GM12878 (cell line): ENCODE data around the gene RAB36. TPM values are rescaled to one million over a fixed set of nuclear protein-coding genes. Genes with fewer than 3 reads are reported as not detected.

Experiments used
- ATAC-seq: fragments of 200-7000 bp; cut with Tn5 transposase; 3 replicates; pipeline ENCODE4 v1.9.1; 2020; ENCODE audit warnings: mild to moderate bottlenecking, moderate library complexity
- BruUV-seq: library from RNA; stranded (reverse); fragments of 400-500 nt; replicated peaks from 2 replicates; lab custom pipeline; 2021; lab: Mats Ljungman, UMichigan
- CTCF ChIA-PET: fragments of 300-600 bp; sonication (Branson Sonifier 250); formaldehyde crosslinking; extraction: SDS; loops from one replicate; lab custom pipeline; 2021; ENCODE audit warnings: inconsistent platforms; lab: Yijun Ruan, JAX
- POLR2A ChIA-PET: fragments of 350-600 bp; formaldehyde crosslinking; extraction: SDS; loops from one replicate; lab custom pipeline; 2021; ENCODE audit warnings: inconsistent platforms; lab: Charles Lee
- RAD21 ChIA-PET: fragments of 300-600 bp; sonication (Branson Sonifier 250); formaldehyde crosslinking; loops from one replicate; lab custom pipeline; 2023; ENCODE audit warnings: antibody characterized with exemption; ENCODE audit not compliant: unreplicated experiment; lab: Charles Lee
- SMC1A ChIA-PET: fragments of 300-600 bp; sonication (Branson Sonifier 250); formaldehyde crosslinking; loops from one replicate; lab custom pipeline; 2023; ENCODE audit not compliant: unreplicated experiment, uncharacterized antibody; lab: Charles Lee
- DNase-seq: peaks from one replicate; pipeline ENCODE4 v3.0.0-alpha.2; 2011; ENCODE audit warnings: low read depth, low spot score
- FAIRE-seq: peaks from 3 replicates; lab custom pipeline; 2011; peaks lifted over from hg19 to GRCh38; lab: Jason Lieb, UNC
- H2AFZ ChIP-seq: 2 replicates; pipeline ENCODE4 v1.6.0; 2011; ENCODE audit warnings: low read depth, low read length, control low read depth; ENCODE audit not compliant: control insufficient read depth
- H3K27ac ChIP-seq: 2 replicates; pipeline ENCODE4 v1.5.1; 2011; ENCODE audit warnings: control low read depth; ENCODE audit not compliant: control insufficient read depth, insufficient read depth
- H3K27me3 ChIP-seq, 2 experiments: replicated peaks in 1 of 2; 2 replicates each; pipeline versions ENCODE4 v1.6.0 to v1.6.1; 2011; ENCODE audit warnings: low read length in 1 of 2; ENCODE audit not compliant: control insufficient read depth in 2 of 2, insufficient read depth in 2 of 2
- H3K36me3 ChIP-seq, 2 experiments: 2 replicates each; pipeline ENCODE4 v1.5.1; 2011; ENCODE audit warnings: low read length in 1 of 2; ENCODE audit not compliant: control insufficient read depth in 2 of 2, insufficient read depth in 2 of 2
- H3K4me1 ChIP-seq: 2 replicates; pipeline ENCODE4 v1.6.1; 2011; ENCODE audit warnings: mild to moderate bottlenecking, low read length, moderate library complexity, mixed read lengths; ENCODE audit not compliant: control insufficient read depth, insufficient read depth
- H3K4me2 ChIP-seq: 2 replicates; pipeline ENCODE4 v1.6.0; 2011; ENCODE audit warnings: control low read depth; ENCODE audit not compliant: control insufficient read depth, insufficient read depth
- H3K4me3 ChIP-seq: fragments of 200-600 bp; sonication (generic); 2 replicates; pipeline ENCODE4 v1.5.1; 2016
- H3K79me2 ChIP-seq: 2 replicates; pipeline ENCODE4 v1.6.0; 2011; ENCODE audit warnings: low read length; ENCODE audit not compliant: control insufficient read depth, insufficient read depth
- H3K9ac ChIP-seq: 2 replicates; pipeline ENCODE4 v1.8.0; 2011; ENCODE audit warnings: low read length, control low read depth, mixed read lengths; ENCODE audit not compliant: control insufficient read depth, insufficient read depth
- H3K9me3 ChIP-seq: replicated peaks from 3 replicates; pipeline ENCODE4 v1.5.1; 2011; ENCODE audit warnings: mild to moderate bottlenecking, low read length; ENCODE audit not compliant: control insufficient read depth, insufficient read depth
- H4K20me1 ChIP-seq: 2 replicates; pipeline ENCODE4 v1.6.0; 2011; ENCODE audit not compliant: control insufficient read depth, insufficient read depth
- E2F4 ChIP-seq: IDR thresholded peaks from 2 replicates; pipeline ENCODE4 v1.6.1; 2012; ENCODE audit warnings: low read depth, low read length, improper control_type of control experiment
- HDAC2 ChIP-seq: fragments of 200-600 bp; sonication (generic); IDR thresholded peaks from 2 replicates; pipeline ENCODE4 v1.6.1; 2017
- NBN ChIP-seq: fragments of 450-650 bp; IDR thresholded peaks from 2 replicates; pipeline ENCODE4 v1.6.1; 2016
- NFYB ChIP-seq: IDR thresholded peaks from 2 replicates; pipeline ENCODE4 v1.6.1; 2011; ENCODE audit warnings: low read depth, mild to moderate bottlenecking, low read length, improper control_type of control experiment, moderate library complexity; ENCODE audit not compliant: insufficient read depth
- NR2C1 ChIP-seq: fragments of 450-650 bp; IDR thresholded peaks from 2 replicates; pipeline ENCODE4 v1.6.1; 2017; ENCODE audit warnings: antibody characterized with exemption, mild to moderate bottlenecking, moderate library complexity
- NR2F1 ChIP-seq: fragments of 450-650 bp; conservative IDR thresholded peaks from 2 replicates; pipeline ENCODE4 v1.6.1; 2017; ENCODE audit warnings: mild to moderate bottlenecking
- PAX5 ChIP-seq: IDR thresholded peaks from 2 replicates; pipeline ENCODE4 v1.6.1; 2011; ENCODE audit warnings: low read depth, low read length, borderline replicate concordance
- SREBF2 ChIP-seq: IDR thresholded peaks from 2 replicates; pipeline ENCODE4 v1.6.1; 2012; ENCODE audit warnings: mild to moderate bottlenecking, low read length
- STAT1 ChIP-seq: fragments of 450-650 bp; conservative IDR thresholded peaks from 2 replicates; pipeline ENCODE4 v1.6.1; 2014; ENCODE audit warnings: antibody characterized with exemption, mild to moderate bottlenecking
- ZBED1 ChIP-seq: IDR thresholded peaks from 2 replicates; pipeline ENCODE4 v1.6.1; 2016; ENCODE audit warnings: borderline replicate concordance
- WGBS: methylation state at CpG from one replicate; pipeline ENCODE4 v1.1.6; 2016; ENCODE audit warnings: low lambda C conversion rate; ENCODE audit not compliant: insufficient replicate concordance, insufficient coverage; ENCODE audit errors: missing lambda C conversion rate; 5-methylcytosine and 5-hydroxymethylcytosine counted together
- in situ Hi-C: fragments of 300-500 bp; cut with MboI; formaldehyde crosslinking; loops from 9 replicates; pipeline ENCODE4 v1.14.3; 2018; ENCODE audit warnings: mixed read lengths
- intact Hi-C: fragments of 100-400 bp; cut with micrococcal nuclease; formaldehyde crosslinking; loops from one replicate; pipeline ENCODE4 v1.14.2; 2022; ENCODE audit not compliant: unreplicated experiment
- polyA plus RNA-seq, 11 experiments: library from polyadenylated mRNA; depleted of rRNA in 4 of 11; unstranded in 6 of 11; stranded (reverse) in 5 of 11; fragments of >200 nt; fragmentation: Nextera tagmentation in 4 of 11; fragmentation: Illumina TruSeq in 1 of 11; extraction: Ambion mirVana in 4 of 11; extraction: Trizol in 1 of 11; gene quantifications; 1 replicate in 1 of 11; 2 replicates in 10 of 11; pipeline versions ENCODE4 v1.2.1 to v1.2.3, GENCODE V29; 2011 to 2016; ENCODE audit warnings: inconsistent platforms in 2 of 11, missing spikeins in 2 of 11, low read depth in 1 of 11
- total RNA-seq, 4 experiments: library from RNA; depleted of rRNA in 3 of 4; stranded (reverse); fragments of >200 nt in 3 of 4; fragmentation: Illumina TruSeq in 1 of 4; extraction: Trizol in 1 of 4; gene quantifications; 2 replicates each; pipeline versions ENCODE4 v1.2.1 to v1.2.3, GENCODE V29; 2013 to 2021
- TF ChIP-seq, protein P1 (sequence below): fragments of 450-650 bp; IDR thresholded peaks from 2 replicates; pipeline ENCODE4 v1.6.1; 2017; ENCODE audit warnings: mild to moderate bottlenecking, moderate library complexity

RAB36 gene
- total and polyA plus RNA-seq, 10 of the 15 experiments (the other 5 are each of a cell fraction or from before 2014, with no cell fraction given) = 0.31 to 2.7 (median 1.1) TPM

DNA sequence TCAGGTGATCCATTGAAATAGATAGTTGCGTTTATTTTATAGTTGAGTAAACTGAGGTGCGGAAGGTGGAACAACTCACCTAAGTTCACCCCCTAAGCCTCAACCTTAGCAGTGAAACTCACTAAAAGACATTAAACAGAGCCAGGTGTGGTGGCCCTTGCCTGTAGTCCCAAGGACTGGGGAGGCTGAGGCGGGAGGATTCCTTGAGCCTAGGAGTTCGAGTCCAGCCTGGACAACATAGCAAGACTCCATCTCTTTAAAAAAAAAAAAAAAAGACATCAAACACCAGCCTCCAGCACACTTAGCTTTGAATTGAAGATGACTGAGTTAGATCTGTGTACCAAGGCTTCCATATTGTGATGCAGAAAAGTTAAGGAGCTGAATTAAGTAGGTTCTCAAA, 845 bp upstream of the RAB36 start (continued):
- TF ChIP-seq, protein P1, sequence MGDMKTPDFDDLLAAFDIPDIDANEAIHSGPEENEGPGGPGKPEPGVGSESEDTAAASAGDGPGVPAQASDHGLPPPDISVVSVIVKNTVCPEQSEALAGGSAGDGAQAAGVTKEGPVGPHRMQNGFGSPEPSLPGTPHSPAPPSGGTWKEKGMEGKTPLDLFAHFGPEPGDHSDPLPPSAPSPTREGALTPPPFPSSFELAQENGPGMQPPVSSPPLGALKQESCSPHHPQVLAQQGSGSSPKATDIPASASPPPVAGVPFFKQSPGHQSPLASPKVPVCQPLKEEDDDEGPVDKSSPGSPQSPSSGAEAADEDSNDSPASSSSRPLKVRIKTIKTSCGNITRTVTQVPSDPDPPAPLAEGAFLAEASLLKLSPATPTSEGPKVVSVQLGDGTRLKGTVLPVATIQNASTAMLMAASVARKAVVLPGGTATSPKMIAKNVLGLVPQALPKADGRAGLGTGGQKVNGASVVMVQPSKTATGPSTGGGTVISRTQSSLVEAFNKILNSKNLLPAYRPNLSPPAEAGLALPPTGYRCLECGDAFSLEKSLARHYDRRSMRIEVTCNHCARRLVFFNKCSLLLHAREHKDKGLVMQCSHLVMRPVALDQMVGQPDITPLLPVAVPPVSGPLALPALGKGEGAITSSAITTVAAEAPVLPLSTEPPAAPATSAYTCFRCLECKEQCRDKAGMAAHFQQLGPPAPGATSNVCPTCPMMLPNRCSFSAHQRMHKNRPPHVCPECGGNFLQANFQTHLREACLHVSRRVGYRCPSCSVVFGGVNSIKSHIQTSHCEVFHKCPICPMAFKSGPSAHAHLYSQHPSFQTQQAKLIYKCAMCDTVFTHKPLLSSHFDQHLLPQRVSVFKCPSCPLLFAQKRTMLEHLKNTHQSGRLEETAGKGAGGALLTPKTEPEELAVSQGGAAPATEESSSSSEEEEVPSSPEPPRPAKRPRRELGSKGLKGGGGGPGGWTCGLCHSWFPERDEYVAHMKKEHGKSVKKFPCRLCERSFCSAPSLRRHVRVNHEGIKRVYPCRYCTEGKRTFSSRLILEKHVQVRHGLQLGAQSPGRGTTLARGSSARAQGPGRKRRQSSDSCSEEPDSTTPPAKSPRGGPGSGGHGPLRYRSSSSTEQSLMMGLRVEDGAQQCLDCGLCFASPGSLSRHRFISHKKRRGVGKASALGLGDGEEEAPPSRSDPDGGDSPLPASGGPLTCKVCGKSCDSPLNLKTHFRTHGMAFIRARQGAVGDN = no peak
- TF ChIP-seq HDAC2 = no peak
- TF ChIP-seq NBN = no peak
- TF ChIP-seq ZBED1 = no peak
- no peak for TF ChIP-seq STAT1
- no peak for TF ChIP-seq SREBF2
- TF ChIP-seq E2F4 = no peak
- TF ChIP-seq, all 136 proteins: peak for 0

GRCh38 chr22:23145878-23146470, 697 bp downstream of the RAB36 start:
- H2AFZ ChIP-seq = peak overlapping the region; percentile 42
- POLR2A ChIA-PET = interaction anchor here (0.7 to 3.2 kb wide), 4 partner anchors 11 to 291 kb away, joined by 3 to 9 read pairs (median 4); no protein-coding TSS in a partner anchor
- intact Hi-C loops (loop anchor here (10.0 kb wide), 1 partner anchor 291 kb away; no protein-coding TSS in a partner anchor), in situ Hi-C loops (no loop called here)
- BruUV-seq = no TSS peak
- CTCF ChIA-PET = interaction anchor here (0.6 to 2.0 kb wide), 6 partner anchors 11 to 191 kb away, joined by 3 to 10 read pairs (median 4); no protein-coding TSS in a partner anchor
- TF ChIP-seq PAX5 (peak; percentile 75; the same call in 1 of the 2 replicates), NR2F1 (peak; percentile 71), NFYB (no peak), NR2C1 (peak; percentile 17; the same call in 1 of the 2 replicates)
- no peaks in the 10 kb centered on the region for H3K9me3 ChIP-seq
- no peaks in the 10 kb centered on the region for H3K36me3 ChIP-seq
- no peaks in the 10 kb centered on the region for H4K20me1 ChIP-seq
- DNase-seq (no peak), FAIRE-seq (no peak), ATAC-seq (no peak)
- H3K4me1 ChIP-seq = peaks cover 33% of the 10 kb centered on the region
- H3K27ac ChIP-seq = no peak overlapping the region
- no peaks in the 10 kb centered on the region for H3K27me3 ChIP-seq
- WGBS = 53% methylated on average over 2 of the region's 2 CpGs
- H3K79me2 ChIP-seq = no peaks in the 10 kb centered on the region
- SMC1A ChIA-PET = interaction anchor here (0.6 to 1.8 kb wide), 7 partner anchors 11 to 191 kb away, joined by 3 to 6 read pairs (median 3); no protein-coding TSS in a partner anchor
- RAD21 ChIA-PET = interaction anchor here (1.1 to 2.7 kb wide), 6 partner anchors 8 to 392 kb away, joined by 3 to 13 read pairs (median 6); no protein-coding TSS in a partner anchor
- peak overlapping the region; percentile 43 for H3K4me3 ChIP-seq
- peak overlapping the region; percentile 70 for H3K4me2 ChIP-seq
- H3K9ac ChIP-seq = peak overlapping the region; percentile 47; the same call in 1 of the 2 replicates
